ENCODE measurements around the gene TRIM62. TPM values are rescaled to one million over a fixed set of nuclear protein-coding genes. Genes with fewer than 3 reads are reported as not detected.
A peak's percentile ranks its signal among the peaks of the same experiment; 100 is the strongest.

The TRIM62 gene
- polyA plus RNA-seq (2011; rRNA removed) (0.79 and 1.1 TPM in 2 replicates), polyA plus RNA-seq (2017; fragmentation: RNase III; extraction: RNeasy Plus Mini Kit Qiagen cat#74134 plus additional on column Dnase treatment) (1.1 to 1.6 TPM (median 1.5 TPM) in 3 replicates), polyA minus RNA-seq (2011; rRNA and poly(A)+ RNA removed) (0.78 and 0.83 TPM in 2 replicates)
- polyA plus RNA-seq (2012; cell fraction: cytosol; rRNA removed), result 0.94 and 1.5 TPM in 2 replicates
- polyA plus RNA-seq (2012; cell fraction: nucleus; rRNA removed), result 2.3 and 3.2 TPM in 2 replicates

DNA sequence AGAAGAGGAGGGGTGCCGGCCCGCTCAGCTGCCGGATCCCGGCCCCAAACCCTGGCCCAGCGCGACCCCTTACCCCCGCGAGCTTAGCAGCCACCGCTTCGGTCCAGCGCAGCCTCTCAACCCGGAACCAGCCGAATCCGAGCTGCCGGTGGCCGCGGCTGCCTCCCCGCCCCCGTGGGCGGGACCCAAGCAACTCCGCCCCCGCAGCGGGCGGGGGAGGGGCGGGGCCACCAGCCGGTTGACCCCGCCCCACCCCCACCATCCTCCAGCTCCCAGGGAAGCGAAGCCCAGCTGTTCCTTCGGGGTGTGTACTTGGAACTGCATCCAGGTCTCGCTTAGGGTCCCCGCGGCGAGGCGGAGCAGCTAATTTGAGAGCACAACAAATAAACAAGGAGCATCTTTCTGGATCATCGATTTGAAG lies at the start of gene TRIM62:
Gene TRIM62, minus strand, starts transcription at position 123 of the 421 bp plus-strand sequence. CDS start 611 bp downstream, outside the sequence.
- peak within 1 kb of the TSS; percentile 99 for H3K4me2 ChIP-seq
- CTCF ChIA-PET, result interaction anchor here (1.1 kb wide), 1 partner anchor 451 kb away, joined by 3 read pairs; no protein-coding TSS in a partner anchor
- POLR2A ChIA-PET, result no interaction called here
- 0% methylated on average over 7 of the region's 35 CpGs for WGBS (ENCODE audit: missing lambda C conversion rate)
- FAIRE-seq (no peak), DNase-seq (ENCODE audit: low read depth in 1 of 2, low spot score in 1 of 2) (peak; percentile 65 to 74), ATAC-seq (peak; percentile 61 to 81)
- H3K27ac ChIP-seq, result peak within 1 kb of the TSS; percentile 64 to 88; a peak in 5 of 6 replicates
- TF ChIP-seq HOXB13 (CRISPR knock-in tag; IDR thresholded peaks at IDR 0.05; ENCODE audit: low read depth), result no peak
- no peak for TF ChIP-seq HEYL (CRISPR knock-in tag; IDR thresholded peaks at IDR 0.05)
- TF ChIP-seq POLR2A (IDR thresholded peaks at IDR 0.05; ENCODE audit: low read length), result peak; percentile 38
- TF ChIP-seq MAZ (IDR thresholded peaks at IDR 0.05; ENCODE audit: borderline replicate concordance, low read depth, low read length), result peak; percentile 96; the same call in 1 of the 2 replicates
- TF ChIP-seq TP53 (CRISPR knock-in tag; IDR thresholded peaks at IDR 0.05), result no peak
- no peak for TF ChIP-seq ZC3H11A (IDR thresholded peaks at IDR 0.05)
- TF ChIP-seq ESRRA (IDR thresholded peaks at IDR 0.05; ENCODE audit: borderline replicate concordance, low read length), result no peak
- peak; percentile 37 for TF ChIP-seq CHD2 (IDR thresholded peaks at IDR 0.05; ENCODE audit: low read length, partially characterized antibody)
- TF ChIP-seq, protein P1, sequence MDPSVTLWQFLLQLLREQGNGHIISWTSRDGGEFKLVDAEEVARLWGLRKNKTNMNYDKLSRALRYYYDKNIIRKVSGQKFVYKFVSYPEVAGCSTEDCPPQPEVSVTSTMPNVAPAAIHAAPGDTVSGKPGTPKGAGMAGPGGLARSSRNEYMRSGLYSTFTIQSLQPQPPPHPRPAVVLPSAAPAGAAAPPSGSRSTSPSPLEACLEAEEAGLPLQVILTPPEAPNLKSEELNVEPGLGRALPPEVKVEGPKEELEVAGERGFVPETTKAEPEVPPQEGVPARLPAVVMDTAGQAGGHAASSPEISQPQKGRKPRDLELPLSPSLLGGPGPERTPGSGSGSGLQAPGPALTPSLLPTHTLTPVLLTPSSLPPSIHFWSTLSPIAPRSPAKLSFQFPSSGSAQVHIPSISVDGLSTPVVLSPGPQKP (IDR thresholded peaks at IDR 0.05; ENCODE audit: low read depth, low read length), result no peak
- TF ChIP-seq RAD21 (conservative IDR thresholded peaks at IDR 0.05 in 1 of 2, IDR thresholded peaks at IDR 0.05 in 1 of 2), result no peak
- H3K4me1 ChIP-seq, result peaks cover 8% of the 10 kb centered on the region; the same call in 2 of the 3 replicates
- H3K4me3 ChIP-seq, result peak within 1 kb of the TSS; percentile 78
- no peaks in the 10 kb centered on the region for H3K9me3 ChIP-seq

DNA sequence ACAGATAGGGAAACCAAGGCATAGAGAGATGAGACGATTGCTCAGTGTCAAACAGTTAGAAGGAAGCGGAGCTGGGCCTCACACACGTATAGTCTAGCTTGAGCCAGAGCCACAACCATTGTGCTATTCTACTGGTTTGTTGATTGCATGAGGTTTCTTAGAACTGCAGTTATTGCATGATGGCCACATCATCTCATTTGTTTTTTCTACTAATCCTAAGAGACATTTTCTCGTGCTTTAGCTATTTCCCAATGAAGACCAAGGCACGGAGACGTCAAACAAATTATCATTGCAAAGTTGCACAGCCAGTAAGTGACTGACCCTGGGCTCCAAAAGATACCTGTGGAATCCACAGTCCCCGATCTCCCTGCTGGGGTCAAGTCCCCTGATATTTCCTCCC lies 49.3 kb upstream of the TRIM62 start:
- ATAC-seq, result no peak
- POLR2A ChIA-PET, result no interaction called here
- no peak overlapping the region for H3K4me3 ChIP-seq
- no peaks in the 10 kb centered on the region for H3K4me1 ChIP-seq
- H3K9me3 ChIP-seq, result no peaks in the 10 kb centered on the region; the same call in 2 of the 3 replicates
- TF ChIP-seq MYC (IDR thresholded peaks at IDR 0.05; ENCODE audit: borderline replicate concordance, low read length) (no peak), MAZ (IDR thresholded peaks at IDR 0.05; ENCODE audit: borderline replicate concordance, low read depth, low read length) (no peak), PHF8 (IDR thresholded peaks at IDR 0.05; ENCODE audit: borderline replicate concordance, low read depth) (no peak), HOXB5 (CRISPR knock-in tag; IDR thresholded peaks at IDR 0.05) (no peak), RCOR1 (IDR thresholded peaks at IDR 0.05; ENCODE audit: low read depth, low read length) (no peak), FOXS1 (CRISPR knock-in tag; IDR thresholded peaks at IDR 0.05) (no peak), EHF (CRISPR knock-in tag; IDR thresholded peaks at IDR 0.05) (no peak), JUN (IDR thresholded peaks at IDR 0.05) (no peak), ZNF302 (CRISPR knock-in tag; IDR thresholded peaks at IDR 0.05) (no peak), CHD2 (IDR thresholded peaks at IDR 0.05; ENCODE audit: low read length, partially characterized antibody) (no peak), NR3C1 (IDR thresholded peaks at IDR 0.05) (no peak), NPAS2 (CRISPR knock-in tag; IDR thresholded peaks at IDR 0.05; ENCODE audit: borderline replicate concordance) (no peak), EHMT2 (IDR thresholded peaks at IDR 0.05; ENCODE audit: low read depth) (no peak), ZSCAN20 (CRISPR knock-in tag; IDR thresholded peaks at IDR 0.05) (no peak), CBX8 (IDR thresholded peaks at IDR 0.05) (no peak), CEBPB (IDR thresholded peaks at IDR 0.05) (no peak), EP300 (IDR thresholded peaks at IDR 0.05) (no peak)
- TF ChIP-seq, protein P2, sequence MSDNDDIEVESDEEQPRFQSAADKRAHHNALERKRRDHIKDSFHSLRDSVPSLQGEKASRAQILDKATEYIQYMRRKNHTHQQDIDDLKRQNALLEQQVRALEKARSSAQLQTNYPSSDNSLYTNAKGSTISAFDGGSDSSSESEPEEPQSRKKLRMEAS (IDR thresholded peaks at IDR 0.05), result no peak
- TF ChIP-seq, protein P3, sequence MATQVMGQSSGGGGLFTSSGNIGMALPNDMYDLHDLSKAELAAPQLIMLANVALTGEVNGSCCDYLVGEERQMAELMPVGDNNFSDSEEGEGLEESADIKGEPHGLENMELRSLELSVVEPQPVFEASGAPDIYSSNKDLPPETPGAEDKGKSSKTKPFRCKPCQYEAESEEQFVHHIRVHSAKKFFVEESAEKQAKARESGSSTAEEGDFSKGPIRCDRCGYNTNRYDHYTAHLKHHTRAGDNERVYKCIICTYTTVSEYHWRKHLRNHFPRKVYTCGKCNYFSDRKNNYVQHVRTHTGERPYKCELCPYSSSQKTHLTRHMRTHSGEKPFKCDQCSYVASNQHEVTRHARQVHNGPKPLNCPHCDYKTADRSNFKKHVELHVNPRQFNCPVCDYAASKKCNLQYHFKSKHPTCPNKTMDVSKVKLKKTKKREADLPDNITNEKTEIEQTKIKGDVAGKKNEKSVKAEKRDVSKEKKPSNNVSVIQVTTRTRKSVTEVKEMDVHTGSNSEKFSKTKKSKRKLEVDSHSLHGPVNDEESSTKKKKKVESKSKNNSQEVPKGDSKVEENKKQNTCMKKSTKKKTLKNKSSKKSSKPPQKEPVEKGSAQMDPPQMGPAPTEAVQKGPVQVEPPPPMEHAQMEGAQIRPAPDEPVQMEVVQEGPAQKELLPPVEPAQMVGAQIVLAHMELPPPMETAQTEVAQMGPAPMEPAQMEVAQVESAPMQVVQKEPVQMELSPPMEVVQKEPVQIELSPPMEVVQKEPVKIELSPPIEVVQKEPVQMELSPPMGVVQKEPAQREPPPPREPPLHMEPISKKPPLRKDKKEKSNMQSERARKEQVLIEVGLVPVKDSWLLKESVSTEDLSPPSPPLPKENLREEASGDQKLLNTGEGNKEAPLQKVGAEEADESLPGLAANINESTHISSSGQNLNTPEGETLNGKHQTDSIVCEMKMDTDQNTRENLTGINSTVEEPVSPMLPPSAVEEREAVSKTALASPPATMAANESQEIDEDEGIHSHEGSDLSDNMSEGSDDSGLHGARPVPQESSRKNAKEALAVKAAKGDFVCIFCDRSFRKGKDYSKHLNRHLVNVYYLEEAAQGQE (IDR thresholded peaks at IDR 0.05), result no peak
- no peak for DNase-seq (ENCODE audit: low read depth in 1 of 2, low spot score in 1 of 2)
- no peak for FAIRE-seq
- WGBS (ENCODE audit: missing lambda C conversion rate), result 42% methylated on average over 7 of the region's 7 CpGs
- H3K4me2 ChIP-seq, result no peak overlapping the region
- H3K27ac ChIP-seq, result no peak overlapping the region
- CTCF ChIA-PET, result no interaction called here

All from A549 (cell line).